Measurements from ENCODE around the gene TYMS.

- no peak for TF ChIP-seq CTCF (conservative IDR thresholded peaks at IDR 0.05; ENCODE audit: low read length)
- TF ChIP-seq EZH2phosphoT487 (IDR thresholded peaks at IDR 0.05; ENCODE audit: borderline replicate concordance), result no peak
These were observed 9.2 kb downstream of the TYMS start for GRCh38 chr18:666628-667027.

All from Loucy (cell line).